ENCODE measurements around the gene PRDX5. TPM values are rescaled to one million over a fixed set of nuclear protein-coding genes. Genes with fewer than 3 reads are reported as not detected.

Gene PRDX5
- total and polyA plus RNA-seq, 8 donors = 59.0 to 245 (median 88.6) TPM

DNA sequence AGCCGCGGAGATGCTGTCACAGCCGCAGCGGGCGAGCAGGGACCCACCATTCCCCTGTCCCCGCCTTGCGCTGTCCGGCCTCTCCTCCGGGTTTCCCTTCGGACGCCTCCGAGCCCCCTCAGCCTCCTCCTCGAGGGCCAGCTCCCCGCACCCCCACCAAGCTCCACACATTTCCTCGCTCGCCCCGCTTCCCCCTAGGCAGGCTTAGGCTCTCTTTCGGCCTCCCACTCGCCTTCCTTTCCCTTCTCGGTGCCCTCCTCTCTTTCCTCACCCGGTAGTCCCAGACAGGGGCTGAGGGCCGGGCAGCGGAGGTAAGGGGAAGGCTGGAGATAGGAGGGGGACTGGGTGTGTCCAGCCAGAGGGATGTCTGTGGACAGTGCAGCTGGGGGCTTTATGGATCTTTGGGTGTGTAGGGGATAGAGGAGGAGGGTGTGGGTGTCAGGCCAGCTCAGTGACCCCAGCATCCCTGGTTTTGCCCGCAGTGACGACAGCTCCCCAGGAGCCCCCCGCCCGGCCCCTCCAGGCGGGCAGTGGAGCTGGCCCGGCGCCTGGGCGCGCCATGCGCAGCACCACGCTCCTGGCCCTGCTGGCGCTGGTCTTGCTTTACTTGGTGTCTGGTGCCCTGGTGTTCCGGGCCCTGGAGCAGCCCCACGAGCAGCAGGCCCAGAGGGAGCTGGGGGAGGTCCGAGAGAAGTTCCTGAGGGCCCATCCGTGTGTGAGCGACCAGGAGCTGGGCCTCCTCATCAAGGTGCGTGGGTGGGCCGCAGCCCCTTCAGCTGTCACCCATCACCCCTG, 25.3 kb upstream of the PRDX5 start:
- DNase-seq (peak in 1 of 6 donors; percentile 80), ATAC-seq (no peak), FAIRE-seq (no peak)
- peak overlapping the region in 2 of 4 donors; percentile 18 to 44 for H3K4me3 ChIP-seq
- H3K27ac ChIP-seq = no peak overlapping the region
- H3K4me1 ChIP-seq = peaks cover 0 to 11% (median 8%) of the 10 kb centered on the region in 3 donors
- H3K36me3 ChIP-seq = no peaks in the 10 kb centered on the region
- TF ChIP-seq, protein P1, sequence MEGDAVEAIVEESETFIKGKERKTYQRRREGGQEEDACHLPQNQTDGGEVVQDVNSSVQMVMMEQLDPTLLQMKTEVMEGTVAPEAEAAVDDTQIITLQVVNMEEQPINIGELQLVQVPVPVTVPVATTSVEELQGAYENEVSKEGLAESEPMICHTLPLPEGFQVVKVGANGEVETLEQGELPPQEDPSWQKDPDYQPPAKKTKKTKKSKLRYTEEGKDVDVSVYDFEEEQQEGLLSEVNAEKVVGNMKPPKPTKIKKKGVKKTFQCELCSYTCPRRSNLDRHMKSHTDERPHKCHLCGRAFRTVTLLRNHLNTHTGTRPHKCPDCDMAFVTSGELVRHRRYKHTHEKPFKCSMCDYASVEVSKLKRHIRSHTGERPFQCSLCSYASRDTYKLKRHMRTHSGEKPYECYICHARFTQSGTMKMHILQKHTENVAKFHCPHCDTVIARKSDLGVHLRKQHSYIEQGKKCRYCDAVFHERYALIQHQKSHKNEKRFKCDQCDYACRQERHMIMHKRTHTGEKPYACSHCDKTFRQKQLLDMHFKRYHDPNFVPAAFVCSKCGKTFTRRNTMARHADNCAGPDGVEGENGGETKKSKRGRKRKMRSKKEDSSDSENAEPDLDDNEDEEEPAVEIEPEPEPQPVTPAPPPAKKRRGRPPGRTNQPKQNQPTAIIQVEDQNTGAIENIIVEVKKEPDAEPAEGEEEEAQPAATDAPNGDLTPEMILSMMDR (IDR thresholded peaks at IDR 0.05) = no peak
- H3K9me3 ChIP-seq = no peaks in the 10 kb centered on the region
- intact Hi-C loops (cut with DNase I) = loop anchor here in 2 of 3 donors (5.0 to 10.0 kb wide), 3 partner anchors 85 to 298 kb away; partner anchors contain the start of gene FERMT3 (in 2 of the 2)
- 47 to 57% methylated on average over 25 to 42 of the region's 42 CpGs for WGBS, 2 donors
- peaks cover 0 to 10% (median 5%) of the 10 kb centered on the region in 4 donors for H3K27me3 ChIP-seq

DNA sequence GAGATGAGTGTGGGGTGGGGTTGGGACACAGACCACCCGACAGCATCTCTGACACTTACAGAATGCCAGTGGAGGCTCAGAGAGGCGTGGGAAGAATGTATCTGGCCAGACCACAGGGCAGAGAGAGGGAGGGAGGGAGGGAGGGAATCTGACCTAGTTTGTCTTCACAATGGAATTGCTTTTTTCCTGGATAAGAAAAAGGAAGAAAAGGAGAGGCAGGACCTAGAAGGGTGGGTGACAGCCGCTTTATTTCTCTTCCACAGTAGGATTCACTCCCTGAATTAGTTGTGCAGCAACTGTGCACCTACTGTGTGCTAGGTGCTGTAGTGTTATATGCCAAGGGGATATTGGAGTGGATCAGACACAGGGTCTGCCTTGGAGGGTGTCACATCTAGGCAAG, 23.1 kb upstream of the PRDX5 start:
- Histone ChIP-seq H3K9me3 (no peaks in the 10 kb centered on the region), H3K4me3 (no peak overlapping the region), H3K4me1 (peaks cover 0 to 21% (median 12%) of the 10 kb centered on the region in 3 donors), H3K27ac (no peak overlapping the region), H3K36me3 (no peaks in the 10 kb centered on the region), H3K27me3 (peaks cover 0 to 23% (median 11%) of the 10 kb centered on the region in 4 donors)
- intact Hi-C loops (cut with DNase I) = loop anchor here in 2 of 3 donors (5.0 to 10.0 kb wide), 3 partner anchors 87 to 300 kb away; partner anchors contain the start of gene FERMT3 (in 2 of the 2)
- no peak for FAIRE-seq
- 43 to 54% methylated on average over 3 of the region's 3 CpGs for WGBS, 2 donors
- no peak for ATAC-seq
- TF ChIP-seq, protein P1 (IDR thresholded peaks at IDR 0.05) = no peak
- DNase-seq = no peak

DNA sequence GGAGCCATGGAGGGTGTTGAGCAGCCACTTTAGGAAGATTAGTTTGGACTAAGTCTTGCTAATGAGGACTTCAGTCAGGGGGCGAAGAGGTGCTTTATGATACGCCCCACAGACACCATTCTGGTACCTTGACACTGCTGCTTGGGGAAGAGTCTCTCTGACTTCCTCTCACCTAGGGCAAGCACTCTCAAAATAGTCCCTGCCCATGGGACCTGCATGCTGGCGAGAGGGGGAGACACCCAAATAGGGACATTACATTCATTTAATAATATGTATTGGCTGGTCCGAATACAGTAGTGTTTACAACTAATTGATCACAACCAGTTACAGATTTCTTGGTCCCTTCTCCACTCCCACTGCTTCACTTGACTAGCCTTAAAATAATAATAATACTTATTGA, 22.2 kb upstream of the PRDX5 start:
- Histone ChIP-seq H3K4me3 (no peak overlapping the region), H3K27ac (no peak overlapping the region), H3K4me1 (peaks cover 10 to 30% (median 18%) of the 10 kb centered on the region in 3 donors), H3K36me3 (no peaks in the 10 kb centered on the region), H3K27me3 (peaks cover 0 to 23% (median 13%) of the 10 kb centered on the region in 4 donors), H3K9me3 (no peaks in the 10 kb centered on the region)
- 90 to 96% methylated on average over 4 of the region's 4 CpGs for WGBS, 2 donors
- intact Hi-C loops (cut with DNase I) = loop anchor here in 2 of 3 donors (10.0 kb wide), 2 partner anchors 91 to 301 kb away; partner anchors contain the start of gene FERMT3 (in 1 of the 2)
- TF ChIP-seq, protein P1 (IDR thresholded peaks at IDR 0.05) = no peak
- no peak for ATAC-seq
- no peak for FAIRE-seq
- no peak for DNase-seq

DNA sequence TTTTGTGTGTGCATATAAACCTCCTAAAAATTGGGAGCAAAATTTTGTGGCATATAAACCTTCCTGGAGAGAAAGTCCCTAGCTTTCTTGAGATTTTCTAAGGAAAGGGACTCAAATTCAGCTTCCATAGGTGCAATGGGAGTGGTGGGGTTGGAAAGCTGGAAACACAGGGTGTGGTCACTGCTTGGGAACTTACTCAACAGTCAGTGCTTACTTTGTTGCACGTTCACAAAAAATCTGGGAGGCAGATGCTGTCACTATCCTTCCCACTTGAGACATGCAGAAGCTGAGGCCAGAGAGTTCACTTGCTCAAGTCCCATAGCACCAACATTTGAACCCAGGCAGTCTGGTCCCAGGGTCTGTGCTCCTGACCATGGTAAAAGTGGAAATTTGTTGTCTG, 21.7 kb upstream of the PRDX5 start:
- Histone ChIP-seq H3K4me3 (no peak overlapping the region), H3K36me3 (no peaks in the 10 kb centered on the region), H3K4me1 (peaks cover 11 to 32% (median 18%) of the 10 kb centered on the region in 3 donors), H3K27ac (no peak overlapping the region), H3K27me3 (peaks cover 0 to 23% (median 13%) of the 10 kb centered on the region in 4 donors), H3K9me3 (no peaks in the 10 kb centered on the region)
- intact Hi-C loops (cut with DNase I) = loop anchor here in 2 of 3 donors (10.0 kb wide), 2 partner anchors 91 to 301 kb away; partner anchors contain the start of gene FERMT3 (in 1 of the 2)
- FAIRE-seq (no peak), ATAC-seq (no peak), DNase-seq (no peak)
- TF ChIP-seq, protein P1 (IDR thresholded peaks at IDR 0.05) = no peak
- WGBS, 2 donors = 45 to 61% methylated on average over 1 of the region's 1 CpG
